Subcutaneous adipose tissue (tissue), 4 donors: Measurements from ENCODE around the gene MAN1A1. TPM values are rescaled to one million over a fixed set of nuclear protein-coding genes. Genes with fewer than 3 reads are reported as not detected.

Source experiments
- CTCF ChIP-seq: fragments of 450-650 bp; IDR thresholded peaks from one replicate; pipeline ENCODE4 v1.5.1; 2016; ENCODE audit warnings: low read depth, mild to moderate bottlenecking, control low read depth, antibody characterized with exemption, moderate library complexity
- total RNA-seq, 4 donors: library from RNA; depleted of rRNA; stranded (reverse); fragments of >200 nt; gene quantifications; one replicate each; pipeline ENCODE4 v1.1.0, GENCODE V29; 2016

MAN1A1 gene
- total RNA-seq, 4 donors from 2014 or later = 268 to 470 (median 387) TPM

GRCh38 chr6:119157506-119157815, 192.1 kb downstream of the MAN1A1 start:
- TF ChIP-seq CTCF = no peak

- TF ChIP-seq CTCF = no peak
Measured at GRCh38 chr6:119156757-119157505, 192.6 kb downstream of the MAN1A1 start.

- no peak for TF ChIP-seq CTCF
Measured at GRCh38 chr6:119152187-119152586, 197.4 kb downstream of the MAN1A1 start.

- no peak for TF ChIP-seq CTCF
Measured at GRCh38 chr6:119148825-119149525, 200.6 kb downstream of the MAN1A1 start.

- TF ChIP-seq CTCF = no peak
Measured at GRCh38 chr6:119148098-119148824, 201.3 kb downstream of the MAN1A1 start.

GRCh38 chr6:119147101-119148053, 202.2 kb downstream of the MAN1A1 start:
- TF ChIP-seq CTCF = no peak
